Fibroblast of skin of left biceps (primary cell): ENCODE measurements around the gene SUGP1.

Experiments used
- DNase-seq, 2 experiments: peaks; one replicate each; pipeline ENCODE4 v3.0.0-alpha.2; 2013; ENCODE audit warnings: low read depth in 2 of 2

Gene SUGP1

DNA sequence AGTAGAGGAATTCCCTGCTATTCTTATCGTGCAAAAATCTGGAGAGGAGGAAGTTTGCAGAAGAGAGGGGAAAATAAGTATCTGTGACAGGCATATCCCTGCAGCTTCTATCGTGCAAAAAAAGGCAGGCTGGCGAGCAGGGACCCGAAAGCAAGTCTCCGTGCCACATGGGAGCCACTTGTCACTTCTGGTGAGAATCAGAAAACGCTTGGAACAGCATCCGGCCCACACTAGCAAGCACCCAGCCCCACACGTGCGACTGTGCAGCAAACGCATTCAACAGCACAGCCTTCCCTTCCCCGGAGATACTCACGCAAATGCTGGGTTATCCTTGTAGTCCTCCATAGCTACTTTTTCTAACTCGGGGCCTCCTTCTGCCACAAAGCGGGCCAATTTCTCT lies 16.9 kb downstream of the SUGP1 start:
- no peak for DNase-seq

DNA sequence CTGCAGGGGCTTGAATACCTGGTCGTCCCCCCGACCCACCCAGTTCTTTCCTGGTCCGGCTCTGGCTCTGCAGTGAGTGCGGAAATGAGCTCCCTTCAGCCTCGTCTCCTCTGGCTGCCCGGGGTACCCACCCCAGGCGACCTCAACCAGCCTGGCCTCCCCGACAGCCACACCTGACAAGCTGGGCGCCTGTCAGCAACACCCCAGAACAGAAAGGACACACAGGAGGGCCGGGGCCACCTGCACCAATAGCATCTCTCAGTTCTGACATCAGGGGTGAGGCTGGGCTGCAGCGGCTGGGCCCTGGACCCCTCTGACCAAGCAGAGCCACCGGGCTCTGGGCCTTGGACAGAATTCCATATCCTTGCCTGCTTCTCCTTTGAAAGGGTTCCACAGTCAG lies 19.7 kb downstream of the SUGP1 start:
- DNase-seq: no peak

DNA sequence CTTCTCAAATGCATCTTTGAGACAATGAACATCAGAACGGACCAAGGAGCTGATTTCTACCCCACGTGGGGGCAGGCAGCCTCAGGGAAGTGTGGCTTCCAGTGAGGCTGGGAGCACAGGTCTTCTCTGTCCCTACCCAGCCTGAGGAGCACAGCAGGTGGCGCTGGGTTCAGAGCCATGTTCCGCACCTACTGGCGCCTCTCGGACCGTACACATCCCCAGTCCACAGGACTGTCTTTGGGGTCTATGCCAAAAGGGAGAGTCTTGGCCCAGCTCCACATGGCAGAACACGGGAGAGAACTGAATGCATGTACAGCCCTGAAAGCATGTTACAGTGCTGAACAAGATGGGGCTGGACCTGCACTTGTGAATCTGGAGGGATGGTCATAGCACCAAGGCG lies 22.6 kb downstream of the SUGP1 start:
- no peak for DNase-seq

DNA sequence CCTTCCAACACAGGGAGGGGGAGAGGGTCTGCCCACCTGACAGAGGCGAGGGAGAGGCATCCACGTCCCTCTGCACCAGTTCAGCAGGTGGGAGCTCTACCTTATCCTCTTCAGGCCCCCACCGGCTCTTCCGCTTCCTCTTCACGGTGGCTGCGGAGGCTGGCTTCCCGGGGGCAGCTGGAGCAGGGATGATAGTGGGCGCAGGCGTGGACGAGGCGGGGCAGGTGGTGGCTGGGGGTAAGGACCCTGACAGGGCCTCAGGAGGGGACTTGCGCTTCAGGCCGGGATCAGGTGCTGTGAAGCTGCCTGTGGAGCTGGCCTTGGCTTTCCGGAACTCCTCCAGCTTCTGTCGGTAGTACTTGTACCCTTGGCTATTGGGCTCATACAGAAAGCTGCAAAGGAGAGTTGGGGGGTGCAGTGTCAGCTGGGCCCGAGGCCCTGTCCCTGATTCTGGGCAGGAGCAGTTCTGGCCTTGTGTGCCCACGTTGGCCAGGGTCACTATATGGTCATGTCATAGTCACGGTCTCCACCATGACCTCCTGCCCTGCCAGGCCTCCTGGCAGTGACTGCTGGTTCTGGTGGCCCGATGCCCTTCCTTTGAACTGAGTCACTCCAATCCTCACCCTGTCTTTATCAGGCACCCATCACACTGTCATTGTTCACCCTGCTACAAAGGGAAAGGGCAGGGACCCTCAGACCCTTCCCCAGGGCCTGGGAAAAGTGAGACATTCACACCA lies 23.2 kb downstream of the SUGP1 start:
- DNase-seq: no peak

GRCh38 chr19:19294914-19295313 lies 25.4 kb downstream of the SUGP1 start:
- no peak for DNase-seq

DNA sequence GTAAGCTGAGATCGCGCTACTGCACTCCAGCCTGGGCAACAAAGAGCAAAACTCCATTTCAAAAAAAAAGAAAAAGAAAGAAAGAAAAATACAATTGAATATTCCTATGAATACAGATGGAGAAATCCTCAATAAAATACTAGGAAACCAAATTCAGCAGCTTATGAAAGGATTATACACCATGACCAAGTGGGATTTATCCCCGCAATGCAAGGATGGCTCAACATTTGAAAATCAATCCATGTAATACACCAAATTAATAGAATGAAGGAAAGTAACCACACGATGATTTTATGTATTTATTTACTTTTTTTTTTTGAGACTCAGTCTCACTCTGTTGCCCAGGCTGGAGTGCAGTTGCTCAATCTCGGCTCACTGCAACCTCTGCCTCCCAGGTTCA lies 27.7 kb downstream of the SUGP1 start:
- DNase-seq: no peak

- DNase-seq: no peak
Measured at GRCh38 chr19:19285686-19286085, 34.6 kb downstream of the SUGP1 start.

DNA sequence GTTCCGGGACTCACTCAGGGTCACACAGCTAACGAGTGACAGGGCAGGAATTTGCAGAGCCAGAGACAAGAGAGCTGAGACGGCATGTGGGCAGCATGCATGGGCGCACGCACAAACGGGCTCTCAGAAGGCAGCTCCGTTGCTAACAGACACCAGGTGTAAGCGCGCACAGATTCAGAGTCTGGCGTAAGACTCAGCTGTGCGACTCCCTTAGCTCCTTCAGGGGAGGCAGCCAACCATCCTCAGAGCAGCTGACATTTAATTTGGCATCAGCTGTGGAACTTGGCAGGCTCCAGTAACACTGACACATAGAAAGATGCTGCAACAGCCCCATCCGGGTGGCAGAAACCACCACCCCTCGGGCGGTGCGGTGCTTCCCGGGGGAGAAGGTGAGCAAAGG lies 39.7 kb downstream of the SUGP1 start:
- no peak for DNase-seq

DNA sequence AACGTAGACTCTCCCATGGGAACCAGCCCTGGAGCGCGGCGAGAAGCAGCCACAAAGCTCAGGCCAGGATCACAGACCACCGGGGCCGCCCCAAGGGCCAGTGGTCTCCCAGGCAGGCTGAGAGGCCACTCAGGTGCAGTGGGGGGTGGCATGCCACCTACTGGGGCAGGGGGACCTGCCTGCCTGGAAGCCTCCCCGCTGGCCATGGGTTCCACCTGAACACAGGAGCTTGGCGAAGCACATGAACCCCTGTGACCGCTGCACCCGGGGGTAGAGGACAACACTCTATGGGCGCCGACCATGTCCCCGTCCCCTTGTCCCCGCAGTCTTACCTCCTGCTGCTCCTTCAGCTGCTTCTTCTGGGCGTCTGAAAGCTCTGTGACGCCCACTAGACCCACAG lies 40.5 kb downstream of the SUGP1 start:
- DNase-seq: no peak

DNA sequence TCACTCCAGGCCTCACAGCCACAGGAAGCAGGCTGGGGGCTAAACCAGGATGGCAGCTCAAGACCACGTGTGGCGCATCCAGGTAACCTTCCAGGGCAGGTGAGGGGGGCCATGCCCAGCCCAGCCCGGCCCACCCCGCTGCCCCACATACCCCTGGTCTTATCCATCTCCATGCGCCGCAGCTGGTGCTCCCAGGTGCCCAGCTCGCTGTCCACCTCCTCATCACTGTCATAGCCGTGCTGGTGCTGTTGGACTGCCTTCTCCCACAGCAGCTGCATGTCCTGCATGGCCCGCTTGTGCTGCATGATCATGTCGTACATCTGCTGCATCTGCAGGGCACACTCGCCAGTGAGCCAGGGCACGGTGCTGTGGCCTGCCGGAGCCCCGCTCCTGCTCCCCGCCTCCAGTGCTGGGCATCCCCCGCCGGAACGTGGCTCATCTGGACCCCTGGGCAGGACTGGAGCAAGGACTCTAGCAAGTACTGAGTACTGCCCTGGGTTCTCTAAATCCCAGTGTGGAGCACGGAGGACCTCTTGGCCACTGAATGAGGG lies 41.2 kb downstream of the SUGP1 start:
- DNase-seq: no peak

DNA sequence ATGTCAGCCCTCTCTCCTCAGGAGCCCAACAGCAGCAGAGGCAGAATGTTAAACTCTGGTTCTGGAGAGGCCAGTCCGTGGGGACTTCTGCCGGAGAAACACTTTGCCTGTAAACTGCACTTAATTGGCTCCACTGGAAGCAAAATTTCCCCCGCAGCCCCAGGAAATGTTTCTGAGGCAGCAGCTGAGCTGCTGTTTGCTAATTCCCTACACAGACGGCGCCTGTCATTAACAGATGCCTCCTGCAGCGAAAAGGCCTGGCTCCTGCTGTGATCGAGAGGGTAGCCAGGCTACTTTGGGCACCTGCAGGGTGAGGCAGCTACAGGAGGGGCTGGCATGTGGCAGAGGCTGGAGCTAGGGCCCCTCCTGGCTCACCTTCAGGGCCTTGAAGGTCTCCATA lies 42.0 kb downstream of the SUGP1 start:
- DNase-seq: no peak

DNA sequence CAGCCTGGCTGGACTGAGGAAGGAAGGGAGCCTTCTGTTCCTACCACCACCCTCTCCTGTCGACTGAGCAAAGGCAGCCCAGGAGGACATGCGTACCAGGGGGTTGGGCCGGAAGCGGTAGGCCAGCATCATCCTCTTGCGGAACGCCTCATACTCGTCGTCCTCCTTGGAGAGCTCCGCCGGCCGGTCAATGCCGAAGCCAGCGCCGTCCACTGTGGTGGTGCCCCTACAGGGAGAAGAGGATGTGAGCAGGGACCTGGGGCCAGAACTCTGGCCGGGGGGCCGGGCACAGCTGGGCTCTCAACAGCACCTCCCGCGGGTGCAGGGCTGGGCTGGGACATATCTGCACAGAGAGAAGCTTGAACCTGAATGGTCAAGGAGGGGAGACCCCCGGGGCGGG lies 43.5 kb downstream of the SUGP1 start:
- DNase-seq: no peak

DNA sequence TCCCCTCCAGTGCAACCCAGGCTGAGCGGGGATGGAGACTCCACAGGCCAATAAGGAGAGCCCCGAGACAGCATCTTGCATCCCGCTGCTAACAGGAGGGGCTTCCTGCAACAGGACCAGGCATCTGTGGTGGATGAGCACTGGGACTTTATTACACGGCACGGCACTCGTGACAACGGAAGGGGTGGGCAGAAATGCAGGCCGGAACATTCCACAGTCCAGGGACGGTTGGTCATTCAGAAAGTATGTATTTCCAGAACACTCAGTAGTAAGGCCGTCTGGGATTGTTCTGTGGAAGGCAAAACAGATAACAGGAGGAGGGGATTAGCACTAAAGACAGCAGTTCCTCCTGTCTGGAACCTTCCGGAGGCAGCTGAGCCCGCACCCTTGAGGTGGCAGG lies 43.9 kb downstream of the SUGP1 start:
- DNase-seq: no peak

DNA sequence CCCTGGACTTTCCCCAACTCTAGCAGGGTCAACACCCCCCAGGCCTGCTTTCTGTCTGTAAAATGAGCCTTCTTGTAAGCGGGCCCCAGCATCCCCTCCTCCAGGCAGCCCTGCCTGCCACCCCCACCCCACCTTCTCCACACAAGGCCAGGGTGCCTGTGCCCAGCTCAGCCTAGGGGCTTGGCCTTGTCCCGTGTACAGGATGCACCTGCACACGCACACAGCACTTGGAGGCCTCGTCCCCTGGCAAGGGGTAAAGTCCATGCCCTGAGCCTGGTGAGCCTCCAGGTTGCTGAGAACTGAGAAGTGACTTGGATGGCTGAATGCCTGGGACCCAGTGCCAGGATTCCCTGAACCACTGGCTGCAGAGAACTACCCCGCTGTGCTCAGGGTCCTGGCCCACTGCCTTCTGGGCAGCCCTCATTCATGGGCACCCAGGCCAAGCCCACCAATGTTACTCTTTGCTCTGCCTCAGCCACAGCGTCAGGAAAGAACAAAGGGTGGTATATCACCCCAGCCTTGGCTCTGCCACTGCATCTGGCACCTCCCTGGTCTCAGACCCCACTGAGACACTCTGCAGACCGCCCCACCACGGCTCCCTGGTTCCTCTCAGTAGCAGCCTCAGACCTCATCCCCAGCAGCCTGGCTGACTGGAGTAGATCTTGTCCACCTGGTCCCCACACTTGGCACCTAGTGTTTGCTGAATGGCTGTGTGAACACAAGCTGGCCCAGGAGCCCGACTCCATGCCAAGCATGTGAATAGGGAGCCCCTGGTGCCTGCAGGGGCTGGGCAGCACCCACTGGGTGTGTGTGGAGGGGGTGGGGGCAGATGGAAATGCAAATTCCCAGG lies 45.4 kb downstream of the SUGP1 start:
- no peak for DNase-seq

GRCh38 chr19:19274146-19274545 lies 46.2 kb downstream of the SUGP1 start:
- DNase-seq: no peak

DNA sequence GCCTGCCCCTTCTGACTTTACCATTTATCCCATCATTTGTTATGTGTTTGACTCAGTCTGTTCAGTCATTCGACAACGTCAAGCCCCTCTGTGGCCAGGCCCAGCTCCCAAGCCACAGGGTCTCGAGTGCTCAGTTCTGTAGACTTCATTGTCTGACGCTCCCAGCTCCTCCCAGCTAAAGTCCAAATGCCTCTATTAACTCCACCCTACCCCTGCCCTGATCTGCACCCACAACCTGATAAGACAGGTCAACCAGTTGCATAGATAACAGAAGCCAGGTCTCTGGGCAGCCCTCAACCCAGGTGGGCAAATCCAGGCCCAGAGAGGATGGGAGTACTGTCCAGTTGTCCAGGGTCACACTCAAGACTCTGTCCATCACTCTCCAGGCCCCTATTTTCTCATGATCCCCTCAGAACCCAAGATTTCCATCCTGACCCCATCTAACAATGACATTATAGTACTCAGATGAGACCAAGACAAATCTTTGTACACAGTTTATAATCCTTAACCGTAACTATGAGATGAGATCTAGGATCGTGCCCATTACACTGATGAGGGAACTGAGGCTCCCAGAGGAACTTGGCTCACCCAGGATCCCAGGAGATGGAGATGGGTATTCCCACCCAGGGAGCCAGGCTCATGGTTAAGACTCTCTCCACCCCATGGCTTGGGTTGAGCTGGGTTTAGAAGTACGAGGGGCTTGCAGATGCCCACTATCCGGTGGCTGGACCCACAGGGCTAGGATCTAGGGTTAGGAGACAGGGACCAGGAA lies 48.3 kb downstream of the SUGP1 start:
- DNase-seq: no peak

DNA sequence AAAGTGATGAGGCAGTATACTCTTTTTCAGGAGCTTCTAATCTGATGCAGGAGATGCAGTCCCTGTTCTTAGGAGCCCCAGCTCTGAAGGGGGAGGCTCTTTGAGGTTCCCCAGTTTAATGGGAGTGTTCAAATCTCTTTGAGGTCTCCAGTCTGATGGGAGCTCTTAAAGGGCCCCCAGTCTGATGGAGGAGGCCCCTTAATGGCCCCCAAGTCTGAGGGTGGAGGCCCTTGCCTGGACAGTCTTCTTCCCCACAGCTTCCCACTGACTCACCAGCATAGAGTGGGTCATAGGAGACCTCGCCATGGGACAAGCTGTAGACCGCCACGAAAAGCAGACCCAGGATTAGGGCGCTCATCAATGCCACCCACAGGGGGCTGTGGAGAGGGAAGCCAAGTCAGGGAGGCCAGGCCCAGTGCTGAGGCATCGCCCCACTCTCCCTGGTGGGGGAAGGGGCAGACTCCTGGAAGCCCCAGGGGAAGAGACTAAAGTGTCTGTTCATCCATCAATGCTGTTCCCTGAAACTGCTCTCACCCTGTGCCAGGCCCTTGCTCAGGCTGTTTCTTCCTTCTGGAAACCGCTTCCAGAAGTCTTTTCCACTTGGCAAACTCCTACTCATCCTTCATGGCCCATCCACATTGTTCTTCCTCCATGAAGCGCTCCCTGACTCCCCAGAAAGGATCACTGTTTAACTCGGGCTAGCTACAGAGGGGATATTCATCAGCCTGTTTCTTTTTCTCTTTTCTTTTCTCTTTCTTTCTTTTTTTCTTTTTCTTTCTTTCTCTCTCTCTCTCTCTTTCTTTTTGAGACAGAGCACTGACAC lies 49.3 kb downstream of the SUGP1 start:
- DNase-seq: no peak

GRCh38 chr19:19269952-19270694 lies 50.2 kb downstream of the SUGP1 start:
- no peak for DNase-seq

DNA sequence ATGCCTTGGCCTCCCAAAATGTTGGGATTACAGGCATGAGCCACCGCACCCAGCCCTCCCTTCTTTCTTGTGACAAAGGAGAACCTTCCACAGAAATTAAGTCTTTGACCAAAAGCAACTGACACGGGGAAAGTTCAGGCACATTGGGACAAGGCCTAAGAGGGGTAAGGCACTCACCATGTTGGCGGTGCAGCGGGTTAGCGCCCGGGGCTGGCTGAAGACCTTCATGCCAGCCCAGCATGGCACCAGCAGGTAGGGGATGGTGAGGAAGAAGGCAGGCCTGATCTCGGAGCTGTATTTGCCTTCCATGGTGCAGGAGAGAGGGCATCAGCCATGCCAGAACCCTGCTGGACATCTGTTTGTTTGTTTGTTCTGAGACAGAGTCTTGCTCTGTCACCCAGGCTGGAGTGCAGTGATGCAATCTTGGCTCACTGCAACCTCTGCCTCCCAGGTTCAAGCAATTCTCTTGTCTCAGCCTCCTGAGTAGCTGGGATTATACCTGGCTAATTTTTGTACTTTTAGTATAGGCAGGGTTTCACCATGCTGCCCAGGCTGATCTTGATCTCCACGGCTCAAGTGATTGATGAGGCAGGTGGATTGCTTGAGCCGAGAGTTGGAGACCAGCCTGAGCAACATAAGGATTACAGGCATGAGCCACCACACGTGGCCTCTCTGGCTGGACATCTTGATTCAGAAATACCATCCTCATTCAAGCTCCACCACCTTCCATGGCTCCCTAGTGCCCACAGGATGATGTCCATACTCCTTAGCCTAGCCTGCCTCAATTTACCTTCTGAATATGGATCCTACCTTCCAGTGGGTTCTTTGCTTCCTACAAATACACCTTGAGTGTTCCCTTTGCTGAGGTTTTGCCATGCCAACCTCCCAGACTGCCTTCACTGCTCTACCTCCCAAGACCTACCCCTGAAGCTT lies 51.6 kb downstream of the SUGP1 start:
- DNase-seq: no peak

- DNase-seq: no peak
Measured at GRCh38 chr19:19267305-19267704, 53.0 kb downstream of the SUGP1 start.
